Measurements from ENCODE around the gene GPC6.

GPC6 gene

DNA sequence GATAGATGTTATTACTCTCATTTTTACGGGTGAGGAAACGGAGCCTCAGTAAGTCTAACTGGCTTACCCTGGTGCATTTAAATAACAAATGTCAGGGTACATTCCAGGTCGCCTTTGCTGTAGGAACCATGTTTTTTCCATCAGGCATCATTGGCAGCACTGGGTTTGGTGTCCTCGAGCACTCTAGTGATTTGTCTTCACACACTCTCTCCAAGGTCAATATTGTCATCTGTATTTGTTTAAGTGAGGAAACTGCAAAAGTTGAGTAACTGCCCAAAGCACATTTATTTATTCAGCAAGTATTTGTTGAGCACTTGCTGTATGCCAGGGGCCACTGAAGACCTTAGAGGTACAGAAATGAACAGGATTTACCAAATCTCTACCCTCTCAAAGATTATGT, 1174.3 kb downstream of the GPC6 start:
- DNase-seq (ENCODE audit: low read depth in 2 of 2), result no peak

DNA sequence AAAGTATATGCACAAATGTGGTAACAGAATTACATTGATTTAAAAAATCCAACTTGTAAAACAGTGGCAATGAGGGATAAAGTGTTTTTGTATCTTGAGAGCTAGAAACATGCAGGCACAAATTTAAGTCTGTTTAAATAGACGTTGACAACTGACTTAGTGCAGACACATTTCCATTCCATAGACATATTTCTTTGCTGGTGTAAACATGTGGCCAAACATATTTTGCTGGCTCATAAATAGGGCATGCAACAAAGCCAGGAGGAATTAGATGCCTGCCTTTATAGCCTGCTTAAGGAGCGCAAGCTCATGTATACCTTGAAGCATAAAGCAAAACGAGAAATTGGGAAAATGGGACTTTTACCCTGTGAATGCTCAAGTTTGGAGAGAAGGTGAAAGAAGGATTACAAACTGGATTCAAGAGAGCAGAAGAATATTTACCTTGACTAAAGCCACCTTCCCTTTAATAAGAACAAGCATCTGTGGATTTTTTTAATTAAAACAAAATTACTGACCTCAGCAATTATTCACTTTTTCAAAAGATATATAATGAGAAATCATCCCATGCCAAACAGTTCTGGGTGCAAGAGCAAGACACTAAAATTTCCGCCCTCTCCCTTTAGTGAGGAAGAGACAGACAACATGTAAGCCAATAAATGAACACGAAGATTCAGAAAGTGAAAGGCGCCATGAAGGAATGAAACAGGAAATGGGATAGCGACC, 1181.9 kb downstream of the GPC6 start:
- DNase-seq (ENCODE audit: low read depth in 2 of 2), result no peak

DNA sequence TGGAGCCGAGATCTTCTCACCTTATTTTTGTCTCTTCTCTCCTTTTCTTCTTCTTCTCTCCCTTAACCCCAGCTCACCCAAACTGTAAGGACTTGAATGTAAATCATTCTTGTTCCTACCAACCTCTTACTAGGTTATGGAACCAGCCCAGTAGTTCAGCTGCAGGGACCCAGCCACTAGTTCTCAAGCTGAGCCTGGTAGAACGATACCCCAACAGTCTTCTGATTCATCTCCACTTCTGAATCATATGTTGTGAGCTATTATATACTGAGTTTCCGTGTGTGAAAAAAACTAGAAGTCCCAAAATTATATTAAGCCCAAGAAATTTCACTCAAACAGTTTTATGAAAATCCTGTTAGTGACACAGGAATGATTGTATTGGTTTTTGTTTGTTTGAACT, 1185.1 kb downstream of the GPC6 start:
- DNase-seq (ENCODE audit: low read depth in 2 of 2), result no peak

DNA sequence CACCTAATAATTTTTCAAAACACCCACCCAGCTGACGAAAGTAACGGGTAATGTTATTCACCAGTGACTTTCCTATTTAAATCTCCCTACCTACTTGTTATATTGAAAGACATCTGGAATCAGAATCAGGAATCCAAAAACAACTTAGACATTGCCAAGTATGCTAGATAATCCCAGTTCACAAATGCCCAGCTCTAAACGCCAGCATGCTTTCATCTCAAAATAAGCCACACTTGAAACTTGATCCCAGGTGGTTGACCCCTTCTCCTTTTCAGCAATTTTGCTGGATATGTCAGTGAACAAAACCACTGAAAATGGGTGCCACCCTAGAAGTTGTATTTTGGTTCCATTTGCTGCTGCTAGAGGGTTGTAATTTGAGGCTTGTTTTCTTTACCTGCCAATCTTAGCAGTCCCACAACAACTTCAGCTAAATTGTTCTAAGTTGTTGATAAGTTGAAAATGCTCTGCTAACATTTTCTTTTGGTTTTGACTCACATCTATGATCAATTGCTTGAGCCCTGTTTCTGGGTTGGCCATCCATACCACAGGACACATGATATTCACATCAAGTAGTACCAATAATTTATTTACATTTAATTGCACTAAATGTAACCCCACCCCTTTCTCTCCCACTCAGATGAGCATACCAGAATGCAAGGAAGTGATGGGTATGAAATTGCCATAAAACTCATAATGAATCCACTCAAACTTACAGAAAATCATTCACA, 1186.4 kb downstream of the GPC6 start:
- DNase-seq (ENCODE audit: low read depth in 2 of 2), result no peak

DNA sequence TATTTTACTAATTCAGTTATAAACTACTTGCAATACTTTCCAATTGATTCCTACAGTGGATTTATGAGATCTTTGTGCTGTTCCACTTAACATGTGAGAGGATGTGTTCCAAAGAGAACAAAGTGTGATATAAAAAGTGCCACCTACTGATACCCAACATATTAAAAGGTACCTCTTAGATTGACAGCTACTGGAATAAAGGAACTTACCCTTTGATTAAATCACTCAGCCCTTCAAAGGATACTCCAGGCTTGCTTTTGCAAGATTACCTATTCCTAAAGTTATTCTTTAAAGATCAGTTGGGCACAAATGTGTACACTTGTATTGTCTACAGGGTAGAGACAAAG, 1187.0 kb downstream of the GPC6 start:
- no peak for DNase-seq (ENCODE audit: low read depth in 2 of 2)

DNA sequence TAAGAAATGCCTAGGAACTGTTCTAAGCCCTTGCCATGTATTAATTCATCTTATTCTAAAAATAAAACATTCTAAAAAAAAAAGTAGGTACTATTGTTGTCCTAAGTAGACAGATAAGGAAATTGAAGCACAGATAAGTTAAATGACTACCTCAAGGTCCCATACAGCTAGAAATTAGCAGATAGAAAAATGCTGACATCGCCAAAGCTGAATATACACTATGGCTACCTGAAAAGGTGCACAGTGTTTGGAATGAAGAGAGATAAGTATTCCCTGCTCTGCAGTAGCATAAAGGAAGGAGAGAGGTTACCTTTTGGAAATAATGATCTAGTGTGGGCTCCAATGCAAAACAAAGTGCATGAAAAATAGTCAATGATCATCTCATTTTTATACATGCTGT, 1187.5 kb downstream of the GPC6 start:
- DNase-seq (ENCODE audit: low read depth in 2 of 2), result no peak

DNA sequence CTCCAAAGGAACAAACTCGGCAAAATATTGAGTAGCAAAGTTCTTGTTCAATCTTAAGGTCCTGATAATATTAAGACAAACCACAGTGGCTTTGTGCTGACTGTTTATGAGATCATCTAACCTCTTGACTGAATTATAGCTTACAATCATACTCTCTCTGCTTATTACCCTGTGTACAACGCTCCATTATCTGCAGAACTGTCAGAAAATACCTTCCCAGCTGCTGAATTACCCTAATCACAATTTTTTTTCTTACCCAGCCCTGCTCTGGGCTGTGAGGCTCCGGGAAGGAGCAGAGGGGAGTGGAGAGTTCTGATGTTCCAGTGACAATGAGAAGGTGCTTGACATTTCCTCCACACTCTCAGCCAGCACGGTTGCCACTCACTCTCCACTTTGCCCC, 1188.1 kb downstream of the GPC6 start:
- no peak for DNase-seq (ENCODE audit: low read depth in 2 of 2)

DNA sequence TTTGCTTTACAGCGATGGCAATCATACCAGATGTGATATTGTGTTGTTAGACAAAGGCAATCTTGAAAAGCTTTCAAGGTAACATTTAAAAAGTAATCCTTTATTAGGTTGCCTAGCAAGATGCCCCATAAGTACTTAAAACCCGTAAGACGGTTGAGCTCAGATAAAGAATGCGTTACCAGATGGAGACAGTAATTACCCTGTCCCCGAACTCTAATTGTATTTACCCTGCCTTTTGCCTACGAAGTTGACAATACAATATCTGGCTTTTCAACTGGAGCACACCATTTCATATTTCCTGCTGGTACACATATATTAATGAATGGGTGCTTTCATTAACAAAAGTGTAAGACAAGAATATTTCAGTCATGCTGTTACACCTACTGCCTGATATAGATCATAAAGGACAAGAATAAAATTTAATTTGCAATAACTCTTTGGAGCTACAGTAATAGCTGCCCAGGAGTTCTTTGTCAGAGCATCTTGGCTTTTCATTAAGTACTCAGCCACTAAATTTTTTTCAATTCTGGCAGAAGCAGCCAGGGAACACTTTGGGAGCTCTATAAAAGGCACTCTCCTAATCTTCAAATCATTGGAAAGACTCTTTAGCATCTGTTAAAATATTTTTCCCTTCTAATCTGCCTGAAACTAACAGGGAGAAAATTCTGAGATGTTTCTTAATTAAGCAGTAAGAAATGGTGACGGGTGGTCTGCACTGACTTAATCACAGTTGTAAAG, 1189.1 kb downstream of the GPC6 start:
- DNase-seq (ENCODE audit: low read depth in 2 of 2), result no peak

DNA sequence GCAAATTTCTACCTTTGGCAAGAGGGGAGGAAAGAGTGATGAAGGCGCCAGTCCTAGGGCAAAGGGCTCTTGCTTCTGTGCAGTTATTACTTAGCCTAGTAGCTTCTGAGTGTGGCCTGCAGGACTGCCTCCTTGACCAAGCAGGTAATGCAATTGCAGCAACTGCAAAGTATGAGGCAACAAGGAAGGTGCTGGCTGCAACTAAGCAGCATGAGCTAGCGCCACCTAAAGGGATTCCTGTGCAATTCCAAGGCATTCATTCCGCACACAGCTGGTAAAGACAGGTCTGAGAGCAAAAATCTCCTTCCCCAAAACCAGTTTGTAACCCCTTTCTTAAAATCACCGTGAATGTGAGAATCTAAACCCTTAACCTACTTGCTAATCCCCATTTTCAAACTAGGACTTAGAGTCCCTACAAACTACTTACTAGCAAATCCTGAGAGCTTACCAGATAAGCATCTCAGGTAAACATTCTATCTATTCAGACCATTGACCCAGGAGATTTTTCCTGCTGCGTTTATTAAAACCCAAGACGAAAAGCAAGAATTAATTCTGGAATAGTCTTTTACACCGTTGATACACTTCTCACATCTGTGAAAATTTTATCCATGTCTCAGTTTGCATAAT, 1190.0 kb downstream of the GPC6 start:
- DNase-seq (ENCODE audit: low read depth in 2 of 2), result no peak

DNA sequence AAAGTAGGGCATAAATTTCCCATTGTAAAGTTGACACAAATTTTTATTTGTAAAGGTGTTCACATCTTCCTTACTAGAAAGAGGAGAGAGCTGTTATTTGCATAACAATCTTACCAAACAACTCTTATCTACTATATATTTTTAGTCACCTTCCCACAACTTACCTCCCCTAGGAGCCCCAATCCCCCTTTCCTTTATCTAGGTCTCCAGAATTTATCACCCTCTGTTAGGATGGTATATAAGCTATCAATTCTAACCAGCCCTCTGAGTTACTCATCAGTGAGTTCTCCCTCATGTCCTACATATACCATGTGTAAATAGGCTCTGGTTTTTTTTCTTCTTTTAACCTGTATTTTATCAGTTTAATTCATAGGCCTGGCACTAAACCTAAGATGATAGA, 1190.7 kb downstream of the GPC6 start:
- no peak for DNase-seq (ENCODE audit: low read depth in 2 of 2)

DNA sequence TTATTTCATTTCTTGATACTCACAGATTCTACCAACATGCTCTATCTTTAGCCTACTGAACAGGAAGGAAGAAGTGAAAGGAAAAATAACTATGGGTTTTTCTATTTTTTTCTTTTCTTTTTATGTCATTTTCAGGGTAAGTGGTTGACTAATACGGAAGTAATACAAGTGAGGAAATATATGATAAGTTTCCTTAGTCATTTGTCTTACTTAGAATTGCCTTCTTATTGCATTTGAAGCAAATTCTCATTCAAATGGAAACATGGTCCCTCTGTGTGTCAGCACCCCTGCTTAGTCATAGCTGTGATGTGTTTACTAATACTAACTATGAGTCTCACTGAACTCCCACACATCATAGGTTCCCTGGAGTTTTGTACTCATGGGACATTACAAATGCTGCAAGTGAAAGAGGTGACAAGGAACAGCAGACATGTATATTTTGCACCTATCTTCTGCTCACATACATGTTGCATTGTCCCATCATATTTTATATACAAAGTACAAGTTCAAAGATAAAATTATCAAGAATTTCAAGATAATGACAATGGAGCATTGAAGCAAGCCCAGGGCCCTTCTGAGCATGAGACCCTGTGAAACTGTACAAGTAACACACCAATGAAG, 1192.8 kb downstream of the GPC6 start:
- no peak for DNase-seq (ENCODE audit: low read depth in 2 of 2)

DNA sequence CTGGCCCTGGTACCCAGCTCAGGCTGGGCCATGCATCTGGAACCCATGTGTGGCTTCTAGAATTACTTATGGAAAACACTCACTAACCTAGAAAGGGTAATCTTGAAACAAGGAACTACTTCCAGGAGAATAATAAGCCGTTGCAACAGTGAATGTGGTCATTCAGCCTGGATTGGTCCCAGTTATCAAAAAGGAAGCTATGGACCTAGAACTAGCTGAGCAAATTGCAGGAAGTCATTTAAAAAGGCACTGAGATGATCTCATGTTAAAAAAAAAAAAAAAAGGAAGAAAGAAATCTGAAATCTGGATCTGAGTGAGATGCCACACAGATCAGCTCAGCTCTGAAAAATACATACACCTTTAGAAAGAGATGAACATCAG, 1193.3 kb downstream of the GPC6 start:
- DNase-seq (ENCODE audit: low read depth in 2 of 2), result no peak

DNA sequence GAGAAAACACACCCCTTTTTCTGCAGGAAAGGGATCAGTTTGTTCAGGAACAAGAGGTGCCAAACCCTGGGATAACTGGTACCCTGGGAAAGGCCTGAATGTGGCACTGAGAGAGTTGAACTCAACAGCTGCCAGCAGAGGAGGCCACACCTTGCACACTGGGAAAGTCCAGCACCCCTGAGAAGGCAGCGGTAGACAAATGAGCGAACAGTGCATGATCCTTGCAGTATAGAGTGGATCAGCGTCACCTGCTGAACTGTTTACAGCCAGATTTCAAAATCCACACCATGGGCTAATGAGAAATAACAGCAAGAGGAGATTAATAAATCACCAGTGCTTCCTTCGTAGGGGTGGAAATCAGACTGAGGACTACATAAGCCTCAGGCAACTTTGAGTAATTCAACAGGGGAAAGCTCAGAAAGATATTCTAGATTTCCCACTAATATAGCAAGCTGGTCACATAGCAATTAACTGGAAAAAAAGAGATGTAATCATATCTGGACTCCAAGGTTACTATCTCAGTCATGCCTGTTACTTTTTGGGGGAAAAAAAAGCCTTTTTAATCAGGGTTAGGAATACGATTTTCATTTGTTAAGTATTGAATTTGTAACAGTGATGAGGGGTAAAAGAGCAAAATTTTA, 1200.8 kb downstream of the GPC6 start:
- no peak for DNase-seq (ENCODE audit: low read depth in 2 of 2)

DNA sequence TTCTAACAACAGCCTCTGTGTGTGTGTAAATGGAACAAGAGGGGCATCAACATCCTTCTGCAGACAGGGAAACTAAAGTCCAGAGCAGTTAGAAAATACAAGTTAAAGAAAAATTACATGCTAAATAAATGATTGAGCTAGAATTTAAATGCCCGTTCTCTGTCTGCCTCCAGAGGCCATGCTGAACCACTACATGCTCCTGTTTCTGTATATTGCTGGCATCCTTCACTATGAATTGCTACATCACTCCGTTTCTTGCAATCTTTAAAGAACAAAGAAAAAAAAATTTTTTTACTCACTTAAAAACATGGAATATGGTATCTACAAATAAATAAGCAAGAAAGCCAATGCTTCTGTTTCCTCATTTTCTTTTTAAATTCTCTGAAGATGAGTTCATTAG, 1205.0 kb downstream of the GPC6 start:
- DNase-seq (ENCODE audit: low read depth in 2 of 2), result no peak

DNA sequence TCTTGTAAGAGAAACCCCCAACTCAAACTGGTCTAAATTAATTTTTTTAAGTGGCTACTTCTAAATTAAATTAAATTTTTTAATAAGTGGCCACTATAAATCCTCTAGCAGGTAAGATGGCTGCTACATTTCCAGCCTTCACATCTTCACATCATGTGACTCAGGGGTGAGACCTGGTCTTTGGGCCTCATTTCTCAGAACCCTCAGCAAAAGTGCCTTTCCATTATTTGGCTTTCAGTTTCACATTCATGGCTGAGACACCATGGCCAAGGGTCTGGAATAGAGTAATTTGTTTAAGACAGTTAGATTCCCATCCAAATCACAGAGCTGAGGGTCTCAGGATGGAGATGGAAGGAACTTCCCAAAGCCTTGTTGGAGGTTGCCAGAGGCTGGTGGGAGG, 1205.4 kb downstream of the GPC6 start:
- DNase-seq (ENCODE audit: low read depth in 2 of 2), result no peak

DNA sequence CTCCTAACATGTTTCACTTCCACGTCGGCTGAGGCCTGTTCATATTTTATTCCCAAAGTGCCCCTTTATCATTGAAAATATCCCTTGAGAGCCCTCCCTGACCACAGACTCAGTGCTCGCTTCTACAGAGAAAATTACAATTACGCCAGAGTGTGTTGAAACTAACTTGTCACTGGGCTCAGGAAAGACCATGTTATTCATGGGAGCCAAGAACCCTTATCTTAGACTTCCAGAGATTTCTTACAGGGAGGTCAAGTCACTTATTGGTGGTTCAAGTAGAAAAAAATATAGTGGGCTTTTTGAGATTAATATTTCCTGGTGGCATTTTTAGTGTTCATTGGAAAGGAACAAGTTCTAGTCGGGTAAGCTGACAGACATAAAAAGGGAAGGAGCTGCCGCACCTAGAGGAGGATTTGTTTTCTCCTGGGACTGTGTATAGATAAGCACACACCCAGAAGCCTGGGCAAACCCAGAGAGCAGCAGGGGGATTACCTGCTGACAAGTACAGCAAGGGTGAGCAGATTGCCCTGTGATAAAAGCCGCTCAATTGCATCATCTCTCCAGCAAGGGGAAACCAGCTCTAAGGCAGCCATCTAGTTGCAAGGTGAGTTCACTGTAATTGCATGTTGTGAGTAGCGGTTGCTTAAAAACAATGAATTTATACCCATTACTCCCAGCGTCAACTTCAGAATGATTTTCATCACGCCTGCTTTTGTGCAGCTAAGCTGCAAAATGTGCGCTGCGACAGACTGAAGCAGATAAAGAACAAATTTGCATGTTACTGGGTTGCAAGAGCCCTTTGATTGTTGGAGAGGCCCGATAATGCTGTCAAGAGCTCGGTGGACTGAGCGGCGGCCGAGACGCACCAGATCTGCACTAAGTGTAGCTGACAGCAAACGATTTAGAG, 1206.7 kb downstream of the GPC6 start:
- DNase-seq (ENCODE audit: low read depth in 2 of 2), result no peak

DNA sequence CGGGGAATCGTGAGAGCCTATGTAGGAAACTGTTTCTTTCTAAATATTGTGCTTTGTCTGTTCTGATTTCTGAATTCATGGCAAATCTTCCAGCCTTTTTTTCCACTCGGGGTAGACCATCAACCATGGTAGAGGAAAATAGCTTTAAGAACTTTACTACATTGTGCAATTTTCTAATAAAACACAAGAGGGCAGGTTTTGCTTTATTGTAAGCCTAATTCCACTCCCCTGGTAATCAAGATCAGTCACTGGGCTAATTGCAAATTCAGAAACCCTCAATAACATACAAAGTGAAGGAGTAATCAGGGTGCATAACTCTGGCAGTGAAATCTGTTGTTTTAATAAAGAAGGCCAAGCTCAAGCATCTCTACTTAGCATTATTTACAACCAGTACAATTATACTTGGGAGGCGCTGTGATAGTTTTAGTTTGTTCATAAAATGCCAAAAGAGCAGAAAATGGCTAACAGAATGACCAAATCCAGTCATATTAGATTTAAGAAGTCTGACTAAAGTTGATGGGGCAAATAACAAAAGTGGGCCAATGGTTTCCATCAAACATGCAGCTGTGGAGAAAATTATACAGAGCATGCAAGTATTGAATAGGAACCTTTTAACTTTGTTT, 1209.1 kb downstream of the GPC6 start:
- no peak for DNase-seq (ENCODE audit: low read depth in 2 of 2)

DNA sequence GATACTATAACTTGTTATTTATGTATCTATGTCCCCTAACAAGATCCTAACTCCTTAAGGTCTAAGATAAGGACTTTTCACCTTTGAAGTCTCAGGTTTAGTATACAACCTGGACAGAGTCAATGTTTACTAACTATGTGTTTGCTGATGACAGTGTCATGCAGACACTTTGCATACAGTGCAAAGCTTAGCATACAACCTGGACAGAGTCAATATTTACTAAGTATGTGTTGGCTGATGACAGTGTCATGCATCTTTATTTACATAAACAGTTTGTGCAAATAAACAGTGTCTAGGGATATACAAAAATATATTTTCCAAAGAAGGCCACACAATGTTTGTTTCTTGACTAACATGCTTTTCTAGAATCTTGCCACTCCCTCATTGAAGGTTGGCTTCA, 1218.2 kb downstream of the GPC6 start:
- DNase-seq (ENCODE audit: low read depth in 2 of 2), result no peak

DNA sequence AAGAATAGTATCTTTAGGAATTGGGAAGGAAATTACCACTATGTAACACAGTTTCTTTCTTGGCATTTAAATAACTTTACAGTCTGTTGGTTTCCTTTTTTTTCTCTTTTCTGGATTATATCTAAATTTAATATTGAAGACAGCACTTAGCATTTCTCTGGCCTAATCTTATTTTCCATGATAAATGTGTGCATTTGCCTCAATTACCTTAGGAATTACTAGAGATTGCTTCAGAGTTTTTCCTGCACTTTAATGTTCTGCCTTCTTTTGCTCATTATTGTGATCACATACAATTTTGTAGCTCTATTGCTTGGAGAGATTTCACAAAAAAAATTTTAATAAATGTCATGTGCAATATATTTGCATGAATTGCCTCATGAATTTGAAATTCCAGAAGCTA, 1227.7 kb downstream of the GPC6 start:
- DNase-seq (ENCODE audit: low read depth in 2 of 2), result no peak

DNA sequence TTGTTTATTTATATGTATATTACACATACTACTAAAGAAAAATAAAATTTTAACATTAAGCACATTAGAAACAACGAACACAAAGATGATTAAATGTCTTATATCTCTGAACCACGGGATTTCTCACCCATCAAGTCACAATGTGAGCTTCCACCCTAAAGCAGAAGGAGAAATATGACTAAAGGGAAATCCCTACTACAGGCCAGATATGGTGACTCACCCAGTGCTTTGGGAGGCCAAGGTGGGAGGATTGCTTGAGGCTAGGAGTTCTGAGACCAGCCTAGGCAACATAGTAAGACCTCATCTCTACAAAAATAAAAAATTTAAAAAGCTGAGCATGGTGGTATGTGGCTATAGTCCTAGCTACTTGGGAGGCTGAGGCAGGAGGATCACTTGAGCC, 1228.3 kb downstream of the GPC6 start:
- no peak for DNase-seq (ENCODE audit: low read depth in 2 of 2)
